HK-2 (cell line): ENCODE measurements around the gene ZBED4.

ENCODE experiments used
- DNase-seq: peaks from one replicate; pipeline ENCODE4 v3.0.0-alpha.2; 2018; ENCODE audit not compliant: unreplicated experiment

ZBED4 gene

GRCh38 chr22:49922484-49922883 is 68.8 kb downstream of the ZBED4 start:
- DNase-seq, result no peak

- no peak for DNase-seq
Observed at GRCh38 chr22:49922926-49923325, 69.3 kb downstream of the ZBED4 start.

GRCh38 chr22:49923445-49923844 is 69.8 kb downstream of the ZBED4 start:
- DNase-seq, result no peak

GRCh38 chr22:49924113-49924833 is 70.6 kb downstream of the ZBED4 start:
- DNase-seq, result no peak

- no peak for DNase-seq
Observed at GRCh38 chr22:49925525-49926128, 72.0 kb downstream of the ZBED4 start.

DNA sequence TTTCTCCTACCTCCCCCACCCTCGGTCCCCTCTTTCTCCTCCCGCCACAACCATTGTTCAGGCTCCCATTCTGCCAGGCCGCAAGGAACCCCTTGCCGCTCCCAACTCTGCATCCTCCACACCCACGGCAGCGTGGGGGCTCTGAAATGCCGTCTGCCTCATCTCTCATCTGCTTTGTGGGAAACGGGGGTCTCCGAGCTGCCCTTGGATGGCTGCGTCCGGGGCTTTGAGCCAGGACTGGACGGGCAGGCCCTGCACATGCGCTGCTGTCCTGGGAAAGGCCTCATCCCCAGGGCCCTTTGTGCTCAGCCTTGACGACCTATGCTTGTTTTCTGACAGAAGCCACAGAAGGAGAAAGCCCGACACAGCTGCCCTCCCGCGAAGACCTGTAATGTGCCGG is 73.3 kb downstream of the ZBED4 start:
- no peak for DNase-seq

DNA sequence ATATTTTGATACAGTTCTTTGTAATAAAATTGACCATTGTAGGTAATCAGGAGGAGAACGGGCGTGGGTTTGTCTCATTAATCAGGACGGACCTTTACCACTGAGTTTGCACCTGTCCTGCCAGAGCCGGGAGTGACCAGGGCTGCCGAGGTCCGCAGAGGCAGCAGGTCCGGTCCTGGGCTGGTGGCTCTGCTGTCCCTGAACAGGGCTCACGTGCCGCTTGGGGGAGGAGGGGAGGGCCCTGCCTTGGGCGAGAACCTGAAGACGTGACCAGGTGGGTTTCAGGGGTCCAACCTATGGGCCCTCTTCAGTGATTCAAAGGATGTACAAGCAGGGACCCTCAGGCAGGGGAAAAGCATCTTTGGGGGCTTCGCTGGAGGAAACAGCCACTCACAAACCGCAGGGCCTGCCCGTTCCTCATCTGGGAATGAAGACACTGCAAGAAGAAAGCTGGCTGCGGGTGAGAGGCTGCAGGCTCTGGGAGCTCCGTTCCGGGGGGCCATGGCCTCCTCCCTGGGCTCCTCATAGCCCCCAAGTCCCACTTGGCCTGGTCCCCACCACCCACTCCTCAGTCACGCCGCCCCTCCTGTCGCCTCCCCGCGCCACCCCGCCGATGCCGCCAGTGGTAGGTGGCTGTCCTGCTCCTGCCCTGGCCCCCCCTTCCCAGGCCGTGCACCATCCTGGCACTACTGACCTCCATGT is 74.0 kb downstream of the ZBED4 start:
- DNase-seq, result no peak

GRCh38 chr22:49928185-49928495 is 74.5 kb downstream of the ZBED4 start:
- no peak for DNase-seq

DNA sequence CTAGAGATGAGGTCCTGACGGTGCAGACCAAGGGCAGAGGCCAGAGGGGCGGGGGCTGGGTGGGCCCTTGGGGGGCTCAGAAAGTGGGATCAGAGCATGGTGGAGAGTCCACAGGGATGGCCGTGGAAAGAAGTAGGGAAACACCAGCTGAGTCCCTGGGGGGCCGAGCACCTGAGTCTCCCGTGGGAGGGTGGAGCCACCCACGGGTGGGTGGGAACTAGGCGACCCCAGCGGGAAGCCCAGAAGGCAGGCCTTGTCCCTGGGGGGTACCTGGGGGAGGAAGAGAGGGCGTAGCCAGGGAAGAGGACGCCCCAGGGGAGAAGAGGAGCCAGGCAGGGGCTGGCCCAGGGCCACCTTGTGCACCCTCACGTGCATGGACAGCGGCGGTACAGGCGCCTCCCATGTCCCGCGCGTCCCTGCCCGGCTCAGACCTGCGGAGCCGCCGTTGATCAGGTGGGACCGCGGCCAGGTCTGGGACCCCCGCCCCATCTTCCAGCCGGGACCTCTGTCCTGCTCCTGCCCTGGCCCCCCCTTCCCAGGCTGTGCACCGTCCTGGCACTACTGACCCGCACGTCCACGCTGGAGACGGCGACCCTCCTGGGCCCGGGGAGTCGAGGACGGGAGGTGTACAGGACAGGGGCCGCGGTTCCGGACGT is 75.0 kb downstream of the ZBED4 start:
- DNase-seq, result no peak

- DNase-seq, result no peak
Observed at GRCh38 chr22:49929211-49929979, 75.8 kb downstream of the ZBED4 start.

DNA sequence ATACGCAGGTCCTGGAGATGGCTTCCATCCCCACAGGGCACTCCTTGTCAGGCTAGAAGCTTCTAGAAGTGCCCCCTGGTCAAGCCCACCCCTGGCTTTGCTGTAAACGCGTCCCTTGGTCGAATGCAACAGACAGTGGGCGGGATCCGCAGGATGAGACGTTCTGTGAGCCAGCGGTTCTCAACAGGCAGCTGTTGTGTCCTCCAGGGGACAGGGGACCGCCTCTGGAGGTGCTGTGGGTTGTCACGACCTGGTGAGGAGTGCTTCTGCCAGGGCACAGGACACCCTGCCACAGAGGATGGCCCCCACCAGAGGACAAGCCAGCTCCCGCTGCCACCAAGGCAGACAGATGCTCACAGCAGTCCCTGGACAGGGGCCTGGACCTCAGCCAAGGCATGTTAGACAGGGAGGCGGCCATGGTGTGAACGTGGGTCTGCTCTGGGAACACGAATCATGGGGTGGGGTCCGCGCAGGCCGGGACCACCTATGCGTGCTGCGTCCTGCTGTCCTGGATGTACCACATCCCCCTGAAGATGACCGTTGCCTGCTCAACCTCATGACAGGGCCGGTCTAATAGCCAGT is 76.4 kb downstream of the ZBED4 start:
- DNase-seq, result no peak

DNA sequence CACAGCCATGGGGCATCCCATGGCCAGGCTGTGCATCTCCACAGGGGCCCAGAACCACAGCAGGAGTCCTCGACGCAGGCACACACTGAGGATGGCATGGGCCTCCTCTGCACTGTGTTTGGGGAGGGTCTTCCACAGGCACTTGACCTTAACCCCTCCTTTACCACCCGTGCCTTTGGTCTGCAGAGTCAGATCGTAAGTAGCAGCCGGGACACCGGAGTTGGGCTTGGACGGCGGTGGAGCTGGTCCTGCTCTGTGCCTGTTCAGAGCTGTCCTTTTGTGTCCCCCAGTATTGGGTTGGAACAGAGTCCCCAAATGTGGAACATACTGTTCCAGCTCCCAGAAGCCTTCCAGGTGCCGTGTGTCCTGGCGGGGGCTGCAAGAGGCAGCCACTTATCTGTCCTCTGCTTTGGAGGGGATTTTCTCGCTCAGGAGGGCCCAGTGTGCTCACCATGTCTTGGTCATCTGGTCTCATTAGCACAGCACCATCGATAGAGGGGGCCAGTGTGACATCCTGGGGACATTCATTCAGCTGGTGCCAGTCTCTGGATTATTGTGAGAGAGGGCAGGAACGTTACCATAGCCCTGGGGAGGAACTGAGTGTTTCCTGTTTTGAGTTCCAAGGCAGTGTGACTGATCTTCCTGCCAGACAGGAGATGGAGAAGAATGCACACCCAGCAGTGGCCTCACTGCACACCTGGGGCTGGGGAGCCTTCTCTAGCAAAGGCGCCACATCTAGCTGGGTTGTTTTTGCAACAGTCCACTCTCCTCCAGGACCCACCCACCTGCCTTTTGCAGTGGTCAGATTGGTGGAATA is 77.2 kb downstream of the ZBED4 start:
- peak; percentile 70 for DNase-seq

DNA sequence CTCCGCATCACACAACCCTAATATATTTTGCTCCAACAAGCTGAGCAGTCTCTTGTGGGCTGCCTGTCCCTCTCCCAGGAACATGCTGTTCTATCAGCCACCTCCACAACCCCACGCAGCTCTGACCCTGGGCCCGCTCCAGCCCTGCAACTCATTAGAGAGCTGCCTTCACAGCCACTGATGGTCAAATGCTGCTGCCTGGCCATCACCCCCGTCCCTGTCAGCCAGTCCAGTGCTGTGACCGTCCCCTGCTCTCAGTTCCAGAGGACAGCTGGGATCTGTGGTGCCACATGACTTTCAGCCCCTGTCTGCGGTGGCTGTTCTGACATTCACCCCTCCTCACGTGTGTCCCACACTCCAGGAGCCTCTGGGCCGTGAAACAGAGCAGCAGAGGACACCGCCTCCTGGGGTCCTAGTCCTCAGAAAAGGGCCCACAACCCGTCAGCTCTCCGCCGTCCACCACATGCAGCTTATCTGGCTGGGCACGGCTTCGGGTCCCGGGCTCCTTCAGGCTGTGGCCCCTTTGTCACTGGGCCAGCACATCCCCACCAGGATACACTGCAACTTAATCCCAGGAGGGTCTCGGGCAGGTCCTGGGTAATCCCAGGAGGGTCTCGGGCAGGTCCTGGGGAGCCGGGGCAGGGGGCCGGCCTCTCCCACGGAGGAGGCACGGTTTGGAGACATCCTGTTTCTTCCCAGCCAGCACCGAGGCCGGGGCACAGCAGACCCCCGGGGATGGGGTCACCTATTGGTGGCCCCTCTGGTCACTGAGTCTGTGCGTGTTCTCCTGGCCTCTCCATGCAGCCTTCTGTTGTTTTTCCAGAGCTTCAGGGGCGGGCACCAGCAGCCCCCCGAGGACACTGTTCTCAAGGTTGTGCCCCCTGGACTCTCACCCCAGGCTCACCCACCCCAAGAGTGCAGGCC is 79.9 kb downstream of the ZBED4 start:
- no peak for DNase-seq

GRCh38 chr22:49934160-49934890 is 80.7 kb downstream of the ZBED4 start:
- DNase-seq, result peak; percentile 80

DNA sequence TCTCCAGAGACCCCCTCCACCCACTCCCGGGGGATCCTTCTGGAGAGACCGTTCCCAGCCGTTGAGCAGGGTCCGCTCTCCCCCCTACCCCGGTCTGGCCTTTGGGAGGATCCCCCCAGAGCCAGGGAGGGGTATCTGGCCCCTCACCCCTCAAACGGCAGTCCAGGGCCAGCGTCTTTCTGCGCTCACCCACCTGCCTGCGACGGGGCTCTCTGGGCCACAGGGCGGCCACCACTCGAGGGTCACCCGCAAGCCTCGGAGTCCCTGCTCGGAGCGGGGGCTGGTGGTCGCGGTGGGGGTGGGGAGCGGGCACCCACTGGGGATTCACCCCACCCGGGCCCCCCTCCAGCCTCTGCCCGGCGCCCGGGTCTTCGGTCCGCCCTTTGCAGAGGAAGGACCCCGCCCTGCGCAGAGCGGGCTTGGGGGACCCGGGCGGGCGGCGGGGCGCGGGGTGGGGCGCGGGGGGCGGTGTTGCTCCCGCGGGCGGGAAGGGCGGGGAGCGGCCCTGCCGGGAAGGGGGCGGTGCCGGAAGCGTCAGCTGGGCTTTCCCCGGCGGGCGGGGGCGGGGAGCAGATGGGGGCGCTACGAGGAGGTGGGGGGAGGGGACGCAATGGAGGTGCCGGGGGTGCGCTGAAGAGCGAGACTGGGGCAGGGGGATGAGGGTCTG is 81.4 kb downstream of the ZBED4 start:
- peak; percentile 63 for DNase-seq

DNA sequence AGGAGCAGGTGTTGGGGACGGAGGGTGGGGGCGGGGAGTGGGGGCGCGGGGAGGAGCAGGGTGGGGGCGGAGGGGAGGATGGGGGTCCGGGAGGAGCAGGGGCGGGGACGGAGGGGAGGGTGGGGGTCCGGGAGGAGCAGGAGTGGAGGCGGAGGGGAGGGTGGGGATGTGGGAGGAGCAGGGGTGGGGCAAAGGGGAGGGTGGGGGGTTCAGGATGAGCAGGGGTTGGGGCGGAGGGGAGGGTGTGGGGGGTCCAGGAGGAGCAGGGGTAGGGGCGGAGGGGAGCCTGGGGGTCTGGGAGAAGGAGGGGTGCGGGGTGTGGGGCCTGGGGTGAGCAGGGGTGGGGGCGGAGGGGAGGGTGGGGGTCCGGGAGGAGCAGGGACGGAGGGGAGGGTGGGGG is 81.9 kb downstream of the ZBED4 start:
- DNase-seq, result no peak

GRCh38 chr22:49936018-49936972 is 82.7 kb downstream of the ZBED4 start:
- peak; percentile 93 for DNase-seq
